ENCODE data around the gene SMG7.

Gene SMG7

DNA sequence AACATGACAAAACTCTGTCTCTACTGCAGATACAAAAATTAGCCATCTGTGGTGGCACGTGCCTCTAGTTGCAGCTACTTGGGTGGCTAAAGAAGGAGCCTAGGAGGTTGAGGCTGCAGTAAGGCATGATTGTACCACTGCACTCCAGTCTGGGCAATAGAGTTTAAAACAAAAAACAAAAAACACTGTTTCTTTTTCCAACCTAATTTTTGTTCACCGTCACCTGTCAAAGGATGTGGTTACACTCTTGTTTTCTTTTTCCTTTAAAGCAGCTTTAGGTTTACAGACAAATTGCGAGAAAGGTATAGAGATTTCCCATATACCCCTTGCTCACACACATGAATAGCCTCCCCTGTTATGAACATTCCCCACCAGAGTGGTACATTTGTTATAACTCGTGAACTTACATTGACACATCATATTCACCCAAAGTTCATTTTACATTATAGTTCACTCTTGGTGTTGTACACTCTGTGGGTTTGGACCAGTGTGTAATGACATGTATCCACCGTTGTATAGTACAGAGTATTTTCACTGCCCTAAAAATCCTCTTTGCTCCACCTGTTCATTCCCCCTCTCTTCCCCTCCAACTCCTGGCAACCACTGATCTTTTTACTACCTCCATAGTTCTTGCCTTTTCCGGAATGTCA is 26.2 kb downstream of the SMG7 start:
- H3K4me3 ChIP-seq (ENCODE audit: low read depth, low read length) = no peak overlapping the region
- TF ChIP-seq, protein P1, sequence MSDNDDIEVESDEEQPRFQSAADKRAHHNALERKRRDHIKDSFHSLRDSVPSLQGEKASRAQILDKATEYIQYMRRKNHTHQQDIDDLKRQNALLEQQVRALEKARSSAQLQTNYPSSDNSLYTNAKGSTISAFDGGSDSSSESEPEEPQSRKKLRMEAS (IDR thresholded peaks at IDR 0.05; ENCODE audit: low read depth, low read length) = no peak
- TF ChIP-seq POLR2A (IDR thresholded peaks at IDR 0.05; ENCODE audit: extremely low read depth, insufficient read length) (no peak), MYC (IDR thresholded peaks at IDR 0.05; ENCODE audit: low read depth, low read length) (no peak)
- TF ChIP-seq, protein P2, sequence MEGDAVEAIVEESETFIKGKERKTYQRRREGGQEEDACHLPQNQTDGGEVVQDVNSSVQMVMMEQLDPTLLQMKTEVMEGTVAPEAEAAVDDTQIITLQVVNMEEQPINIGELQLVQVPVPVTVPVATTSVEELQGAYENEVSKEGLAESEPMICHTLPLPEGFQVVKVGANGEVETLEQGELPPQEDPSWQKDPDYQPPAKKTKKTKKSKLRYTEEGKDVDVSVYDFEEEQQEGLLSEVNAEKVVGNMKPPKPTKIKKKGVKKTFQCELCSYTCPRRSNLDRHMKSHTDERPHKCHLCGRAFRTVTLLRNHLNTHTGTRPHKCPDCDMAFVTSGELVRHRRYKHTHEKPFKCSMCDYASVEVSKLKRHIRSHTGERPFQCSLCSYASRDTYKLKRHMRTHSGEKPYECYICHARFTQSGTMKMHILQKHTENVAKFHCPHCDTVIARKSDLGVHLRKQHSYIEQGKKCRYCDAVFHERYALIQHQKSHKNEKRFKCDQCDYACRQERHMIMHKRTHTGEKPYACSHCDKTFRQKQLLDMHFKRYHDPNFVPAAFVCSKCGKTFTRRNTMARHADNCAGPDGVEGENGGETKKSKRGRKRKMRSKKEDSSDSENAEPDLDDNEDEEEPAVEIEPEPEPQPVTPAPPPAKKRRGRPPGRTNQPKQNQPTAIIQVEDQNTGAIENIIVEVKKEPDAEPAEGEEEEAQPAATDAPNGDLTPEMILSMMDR (IDR thresholded peaks at IDR 0.05; ENCODE audit: low read depth, low read length) = no peak
- DNase-seq (ENCODE audit: low read depth) = no peak

DNA sequence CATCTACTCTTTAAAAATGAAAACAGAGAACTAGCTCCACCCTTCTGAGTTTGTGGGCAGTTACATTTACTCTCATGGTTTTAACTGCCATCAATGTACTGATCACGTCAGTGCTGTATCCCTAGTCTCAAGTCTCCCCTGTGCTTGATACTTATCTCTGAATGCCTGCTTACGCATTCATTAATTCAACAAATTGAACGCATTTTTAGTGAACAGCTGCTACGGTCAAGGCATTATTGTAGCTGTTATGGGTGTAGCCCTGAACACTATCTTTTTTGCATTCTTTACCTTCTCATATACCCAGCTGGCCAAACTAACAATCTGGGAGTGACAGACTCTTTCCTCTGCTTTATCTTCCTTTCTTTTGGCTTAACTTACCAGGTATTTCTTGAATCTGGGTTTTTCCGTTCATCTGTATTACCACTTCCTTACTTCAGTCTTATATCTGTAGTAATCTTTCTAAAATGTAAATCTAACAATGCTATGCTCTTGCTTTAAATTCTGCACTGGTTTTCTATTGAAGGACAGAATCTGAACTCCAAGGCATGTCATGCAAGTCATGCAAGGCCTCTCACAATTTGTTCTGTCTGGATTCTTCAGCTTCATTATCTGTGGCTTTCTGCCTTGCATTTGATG is 33.3 kb downstream of the SMG7 start:
- no peak for DNase-seq (ENCODE audit: low read depth)
- no peak for TF ChIP-seq POLR2A (IDR thresholded peaks at IDR 0.05; ENCODE audit: extremely low read depth, insufficient read length)
- TF ChIP-seq MYC (IDR thresholded peaks at IDR 0.05; ENCODE audit: low read depth, low read length) = no peak
- TF ChIP-seq, protein P2 (IDR thresholded peaks at IDR 0.05; ENCODE audit: low read depth, low read length) = no peak
- TF ChIP-seq, protein P1 (IDR thresholded peaks at IDR 0.05; ENCODE audit: low read depth, low read length) = no peak
- H3K4me3 ChIP-seq (ENCODE audit: low read depth, low read length) = no peak overlapping the region

DNA sequence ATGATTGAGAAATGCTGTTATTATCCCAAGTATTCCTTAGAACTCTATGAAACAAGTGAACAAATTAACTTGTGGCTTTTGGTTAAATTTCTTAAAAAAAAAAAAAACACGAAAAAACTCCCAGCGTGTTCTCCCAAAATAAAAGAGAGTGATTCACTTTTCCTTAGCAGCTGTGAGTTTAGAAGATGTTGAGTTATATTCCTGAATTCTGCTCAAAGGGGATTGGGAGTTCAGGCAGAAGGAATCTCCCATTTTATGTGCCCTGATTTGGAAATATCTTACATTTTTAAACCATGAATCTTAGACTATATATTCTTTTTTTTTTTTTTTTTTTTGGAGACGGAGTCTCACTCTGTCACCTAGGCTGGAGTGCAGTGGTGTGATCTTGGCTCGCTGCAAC is 34.3 kb downstream of the SMG7 start:
- no peak for DNase-seq (ENCODE audit: low read depth)
- TF ChIP-seq POLR2A (IDR thresholded peaks at IDR 0.05; ENCODE audit: extremely low read depth, insufficient read length) (no peak), MYC (IDR thresholded peaks at IDR 0.05; ENCODE audit: low read depth, low read length) (no peak)
- TF ChIP-seq, protein P1 (IDR thresholded peaks at IDR 0.05; ENCODE audit: low read depth, low read length) = no peak
- TF ChIP-seq, protein P2 (IDR thresholded peaks at IDR 0.05; ENCODE audit: low read depth, low read length) = no peak
- no peak overlapping the region for H3K4me3 ChIP-seq (ENCODE audit: low read depth, low read length)

DNA sequence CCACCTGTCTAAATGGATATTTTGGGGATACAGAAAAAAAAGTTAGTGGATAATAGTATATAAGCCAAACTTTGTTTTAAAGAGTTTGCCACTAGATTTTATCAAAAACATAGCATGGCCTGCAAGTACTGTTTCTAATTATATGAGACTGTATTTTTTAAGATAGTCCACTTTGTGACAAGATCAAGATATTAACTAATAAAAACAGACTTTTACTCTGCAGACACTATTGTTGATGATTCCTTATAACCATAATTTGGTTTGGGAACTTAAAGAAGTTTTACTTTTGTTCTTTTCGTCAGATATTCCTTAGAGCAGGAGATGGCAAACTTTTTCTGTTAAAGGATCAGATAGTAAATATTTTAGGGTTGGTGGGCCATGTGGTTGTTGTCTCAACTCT is 36.4 kb downstream of the SMG7 start:
- H3K4me3 ChIP-seq (ENCODE audit: low read depth, low read length) = no peak overlapping the region
- no peak for DNase-seq (ENCODE audit: low read depth)
- TF ChIP-seq, protein P1 (IDR thresholded peaks at IDR 0.05; ENCODE audit: low read depth, low read length) = no peak
- TF ChIP-seq MYC (IDR thresholded peaks at IDR 0.05; ENCODE audit: low read depth, low read length) (no peak), POLR2A (IDR thresholded peaks at IDR 0.05; ENCODE audit: extremely low read depth, insufficient read length) (no peak)
- TF ChIP-seq, protein P2 (IDR thresholded peaks at IDR 0.05; ENCODE audit: low read depth, low read length) = no peak

DNA sequence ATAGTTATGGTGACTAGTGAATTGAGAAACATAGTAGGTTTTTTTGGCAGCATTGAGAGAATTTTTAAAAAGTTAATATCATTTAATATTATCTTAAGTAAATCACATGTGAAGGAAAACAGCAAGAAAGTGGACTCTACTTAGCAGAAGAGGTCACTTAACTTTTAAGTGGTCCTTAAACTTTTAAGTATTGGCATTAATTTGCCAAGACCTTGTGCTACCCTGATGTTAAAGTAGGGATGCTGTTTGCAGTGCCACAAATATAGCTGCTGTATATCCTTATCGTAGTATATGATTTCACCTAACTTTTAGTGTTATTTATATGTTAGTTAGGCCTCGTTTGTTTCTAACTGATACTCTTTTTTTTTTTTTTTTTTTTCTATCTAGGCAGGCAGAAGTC is 40.2 kb downstream of the SMG7 start:
- TF ChIP-seq POLR2A (IDR thresholded peaks at IDR 0.05; ENCODE audit: extremely low read depth, insufficient read length) = no peak
- no peak for TF ChIP-seq MYC (IDR thresholded peaks at IDR 0.05; ENCODE audit: low read depth, low read length)
- TF ChIP-seq, protein P2 (IDR thresholded peaks at IDR 0.05; ENCODE audit: low read depth, low read length) = no peak
- TF ChIP-seq, protein P1 (IDR thresholded peaks at IDR 0.05; ENCODE audit: low read depth, low read length) = no peak

More for the DNA sequence above, 40.2 kb downstream of the SMG7 start:
- H3K4me3 ChIP-seq (ENCODE audit: low read depth, low read length) = no peak overlapping the region
- no peak for DNase-seq (ENCODE audit: low read depth)

All from NB4 (cell line).